NCI-H187 treated with DMSO at 0.1 percent for 48 hours (cell line): ENCODE data around the gene TFEB.
A peak's percentile ranks its signal among the peaks of the same experiment; 100 is the strongest.

Experiments used
- DNase-seq: peaks from one replicate; lab custom pipeline; 2025; lab: John Stamatoyannopoulos, UW

TFEB gene

DNA sequence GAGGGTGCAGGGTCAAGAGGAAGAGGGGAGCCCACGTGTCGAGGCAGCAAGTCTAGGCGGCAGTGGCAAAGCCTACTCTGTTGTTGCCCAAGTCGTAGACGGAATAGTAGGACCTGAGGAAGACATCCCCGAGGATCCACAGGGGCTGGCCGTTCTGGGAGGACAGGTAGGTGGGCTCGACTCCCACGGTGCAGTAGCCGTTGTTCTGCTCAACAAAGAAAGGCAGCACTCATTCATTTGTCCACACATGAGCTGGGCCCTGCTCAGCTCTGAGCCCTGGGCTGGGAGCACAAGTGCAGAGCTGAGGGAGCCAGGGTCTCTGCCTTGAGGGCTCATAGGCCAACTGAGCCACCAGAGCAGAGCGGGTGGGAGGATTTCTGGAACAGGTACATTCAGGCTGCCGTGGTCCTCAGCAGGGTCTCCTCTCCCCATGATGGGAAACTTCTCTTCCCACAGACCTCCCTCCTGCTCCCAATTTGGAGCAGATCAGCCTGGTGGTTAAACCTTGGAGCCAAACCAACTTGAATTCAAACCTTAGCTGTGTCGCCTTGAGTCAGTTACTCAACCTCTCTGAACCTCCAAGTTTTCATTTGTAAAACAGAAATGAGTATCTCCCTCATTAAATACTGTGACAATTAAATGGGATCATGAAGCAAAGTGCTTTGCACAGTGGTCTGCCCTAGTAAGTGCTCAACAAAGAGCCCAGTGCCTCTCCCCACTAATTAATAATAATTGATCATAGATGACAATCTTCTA lies 1.6 kb upstream of the TFEB start:
- no peak for DNase-seq

- DNase-seq: no peak
Observed at GRCh38 chr6:41736186-41736733, 852 bp upstream of the TFEB start.

GRCh38 chr6:41734666-41735426 lies 562 bp downstream of the TFEB start:
- no peak for DNase-seq

DNA sequence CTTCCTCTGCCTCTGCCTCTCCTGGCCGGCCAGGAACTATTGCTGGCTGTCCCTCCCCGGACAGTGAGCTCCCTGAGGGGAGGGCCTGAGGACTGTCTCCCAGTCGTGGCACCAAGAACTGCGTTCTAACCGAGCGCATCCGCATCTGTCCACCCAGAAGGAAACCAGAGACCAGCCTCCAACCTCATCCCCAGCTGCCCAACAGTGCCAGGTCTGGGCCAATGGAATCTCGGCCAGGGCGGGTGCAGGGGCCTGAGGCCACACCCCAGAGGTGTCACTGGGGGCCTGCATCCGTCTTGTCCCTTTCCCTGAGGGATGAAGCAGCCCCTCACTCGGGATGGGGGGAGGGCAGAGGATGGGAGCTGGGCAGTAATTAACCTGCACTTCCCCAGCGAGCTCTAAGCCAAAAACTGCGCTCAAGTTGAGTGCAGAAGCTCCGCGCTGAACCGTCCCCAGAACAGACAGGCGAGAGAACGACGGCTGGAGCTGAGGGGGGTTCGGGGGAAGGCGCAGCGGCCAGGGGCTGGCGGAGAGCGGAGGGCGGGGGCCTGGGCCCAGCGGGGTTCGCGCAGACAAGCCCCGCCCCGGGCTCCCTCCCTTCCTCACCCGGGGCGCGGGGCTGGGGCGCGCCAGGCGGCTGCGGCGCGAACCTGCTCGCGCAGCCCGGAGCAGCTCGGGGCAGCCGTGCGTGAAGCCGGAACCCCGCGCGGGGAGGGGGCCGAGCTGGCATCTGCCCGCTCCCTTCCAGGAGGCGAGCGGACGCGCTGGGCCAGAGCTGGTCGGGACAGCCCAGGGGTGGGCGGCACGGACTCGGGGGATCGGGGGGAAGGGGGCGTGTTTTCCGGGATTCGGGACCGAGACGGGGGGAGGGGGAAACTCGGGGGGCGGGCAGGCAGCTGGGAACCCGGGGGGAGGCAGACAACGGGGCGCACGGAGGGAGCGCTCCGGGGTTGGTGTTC lies 1.4 kb downstream of the TFEB start:
- DNase-seq: no peak

DNA sequence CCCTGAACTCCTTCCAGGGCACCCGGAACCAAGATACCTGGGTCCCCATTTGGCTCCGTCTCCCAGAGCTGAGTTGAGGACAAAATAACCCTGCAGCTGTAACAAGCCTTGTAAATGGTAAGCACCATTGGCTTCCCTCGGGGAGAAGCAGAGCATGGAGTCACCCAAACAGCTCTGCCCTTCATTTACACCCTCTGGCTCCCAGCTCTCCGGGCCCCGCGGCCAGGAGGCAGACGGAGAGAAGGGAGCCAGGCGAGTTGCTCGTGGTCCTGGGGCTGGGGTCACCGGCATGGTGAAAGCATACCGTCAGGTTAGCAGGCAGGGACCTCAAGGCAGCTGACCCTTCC lies 2.1 kb downstream of the TFEB start:
- DNase-seq: no peak

GRCh38 chr6:41732591-41733359 lies 2.6 kb downstream of the TFEB start:
- no peak for DNase-seq

- no peak for DNase-seq
Observed at GRCh38 chr6:41732149-41732548, 3.3 kb downstream of the TFEB start.

GRCh38 chr6:41731561-41732086 lies 3.8 kb downstream of the TFEB start:
- DNase-seq: no peak

DNA sequence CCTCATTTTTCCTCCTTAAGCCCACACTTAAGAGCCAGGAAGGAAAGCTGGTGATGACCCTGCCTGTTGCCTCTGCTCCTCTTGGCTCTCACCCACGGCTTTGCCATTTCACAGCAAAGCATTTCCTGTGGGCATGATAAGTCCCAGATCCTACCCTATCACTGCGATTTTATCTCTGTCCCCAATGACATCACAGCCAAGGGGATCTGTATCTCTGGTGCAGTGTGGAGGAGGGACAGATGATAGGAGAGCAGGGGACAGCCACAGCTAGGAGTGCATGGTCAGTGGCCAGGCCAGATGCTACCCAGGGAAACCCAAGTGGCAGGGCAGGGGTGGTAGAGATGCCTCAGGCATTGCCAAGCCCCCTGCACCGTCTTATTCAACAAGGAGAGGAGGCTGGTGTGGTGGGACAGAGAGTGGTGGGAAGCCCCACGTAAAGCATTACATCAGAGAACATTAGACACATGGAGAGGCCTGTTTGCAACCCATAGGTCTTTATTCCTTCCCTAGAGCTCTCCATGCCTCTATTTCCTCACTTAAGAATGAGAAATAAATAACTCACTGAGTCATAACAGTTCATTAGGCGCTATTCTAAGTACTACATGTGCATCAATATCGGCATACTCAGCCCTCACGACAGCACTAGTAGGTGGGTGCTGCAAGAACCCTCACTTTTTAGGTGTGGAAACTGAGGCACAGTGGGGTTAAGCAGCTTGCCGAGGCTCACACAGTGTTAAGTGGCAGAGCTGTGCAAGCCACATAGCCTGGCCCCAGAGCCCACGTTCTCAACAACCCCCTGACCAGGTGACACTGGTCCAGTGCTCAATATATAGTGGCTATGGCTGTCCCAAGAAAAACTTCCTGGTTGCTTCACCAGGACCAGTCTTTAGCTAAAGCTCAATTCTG lies 4.6 kb downstream of the TFEB start:
- DNase-seq: no peak

- no peak for DNase-seq
Observed at GRCh38 chr6:41729624-41730023, 5.8 kb downstream of the TFEB start.

DNA sequence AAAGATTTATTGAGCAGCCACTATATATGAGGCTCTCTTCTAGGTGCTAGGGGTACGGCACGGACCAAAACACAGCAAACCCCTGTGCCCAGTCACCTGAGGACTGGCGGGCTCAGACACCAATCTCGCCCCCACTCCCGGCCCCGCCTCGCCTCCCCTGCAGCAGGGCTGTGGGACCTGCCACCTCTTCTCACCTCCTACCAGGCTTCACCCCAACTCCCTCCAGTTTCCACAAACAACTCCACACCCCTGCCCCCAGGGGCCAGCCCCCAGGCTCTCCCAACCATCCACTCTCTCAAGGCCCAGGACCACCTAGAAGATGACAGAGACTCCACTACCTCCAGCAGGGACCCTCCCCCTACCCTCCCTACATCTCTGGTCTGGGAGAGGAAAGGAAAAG lies 6.5 kb downstream of the TFEB start:
- DNase-seq: no peak

- DNase-seq: peak; percentile 18
Observed at GRCh38 chr6:41728073-41728936, 7.1 kb downstream of the TFEB start.

- DNase-seq: no peak
Observed at GRCh38 chr6:41727705-41728072, 7.7 kb downstream of the TFEB start.

GRCh38 chr6:41726876-41727275 lies 8.5 kb downstream of the TFEB start:
- DNase-seq: no peak

- DNase-seq: no peak
Observed at GRCh38 chr6:41724586-41725501, 10.6 kb downstream of the TFEB start.

DNA sequence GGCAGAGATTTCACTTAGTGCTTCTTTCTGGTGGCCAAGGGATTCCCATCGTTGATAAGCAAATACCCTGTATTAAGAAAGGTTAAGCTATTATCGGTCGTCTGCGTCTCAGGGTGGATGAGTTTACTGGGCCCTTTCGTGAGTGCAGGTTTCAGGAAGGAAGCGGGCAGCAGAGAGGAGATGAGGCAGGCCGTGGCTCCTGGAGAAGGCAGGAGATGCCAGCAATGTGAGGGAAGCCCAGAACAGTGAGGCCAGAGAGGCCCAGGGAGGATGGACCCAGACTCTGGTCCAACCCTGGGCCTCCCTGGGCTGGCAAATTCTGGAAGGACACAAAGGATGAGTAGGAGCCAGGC lies 11.2 kb downstream of the TFEB start:
- DNase-seq: no peak

DNA sequence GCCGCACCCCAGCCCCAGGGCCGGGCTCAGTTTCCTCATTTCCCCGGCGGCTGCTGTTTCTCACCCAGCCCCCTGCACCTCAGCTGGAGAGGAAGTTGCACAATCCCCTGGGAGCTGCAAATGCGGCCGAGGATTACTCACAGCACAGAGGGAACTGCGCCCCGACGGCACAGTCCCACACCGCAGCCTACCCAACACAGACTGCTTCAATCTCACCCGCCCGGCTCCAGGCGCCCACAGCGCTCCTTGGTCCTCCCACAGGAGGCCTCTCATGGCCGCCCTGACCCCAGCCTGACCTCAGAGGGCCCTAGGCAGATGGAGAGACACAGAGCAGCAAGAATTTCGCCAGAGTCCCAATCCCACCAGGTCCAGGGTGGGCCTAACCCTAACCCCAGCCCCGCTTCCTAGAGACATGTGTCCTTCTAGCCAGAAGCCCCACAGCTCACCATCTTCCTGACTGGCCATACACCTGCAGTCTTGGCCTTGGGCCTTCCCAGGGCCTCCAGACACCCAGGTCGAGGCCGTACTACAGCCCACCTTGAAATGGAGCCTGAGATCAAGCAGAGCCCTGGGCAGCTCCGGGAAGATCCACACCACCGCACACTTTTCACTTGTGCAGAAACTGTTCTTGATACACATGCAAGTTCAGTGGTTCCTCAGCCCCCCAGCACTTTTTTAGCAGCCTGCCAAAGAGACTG lies 11.7 kb downstream of the TFEB start:
- DNase-seq: no peak
